GM12878 (cell line): Measurements from ENCODE around the gene DAO.

ENCODE experiments used
- ATF2 ChIP-seq: IDR thresholded peaks from 2 replicates; pipeline ENCODE4 v1.6.1; 2012; ENCODE audit warnings: low read length, inconsistent platforms
- CEBPB ChIP-seq, 2 experiments: fragments of 150-350 bp in 1 of 2; IDR thresholded peaks; 2 replicates each; pipeline ENCODE4 v1.6.1; 2012 to 2014; ENCODE audit warnings: low read depth in 2 of 2, low read length in 2 of 2, borderline replicate concordance in 1 of 2, inconsistent platforms in 1 of 2
- CHD1 ChIP-seq: IDR thresholded peaks from 2 replicates; pipeline ENCODE4 v1.6.1; 2012; ENCODE audit warnings: low read depth, low read length, improper control_type of control experiment
- CTCF ChIP-seq, 3 experiments: IDR thresholded peaks in 2 of 3; conservative IDR thresholded peaks in 1 of 3; 2 replicates each; pipeline ENCODE4 v1.5.1; 2011; ENCODE audit warnings: low read depth in 3 of 3, low read length in 3 of 3, mild to moderate bottlenecking in 3 of 3, control low read depth in 2 of 3, moderate library complexity in 2 of 3, inconsistent platforms in 1 of 3, mixed read lengths in 1 of 3; ENCODE audit not compliant: control insufficient read depth in 2 of 3, insufficient read depth in 1 of 3; ENCODE audit errors: extremely low read depth in 1 of 3
- DPF2 ChIP-seq: fragments of 450-650 bp; IDR thresholded peaks from 2 replicates; pipeline ENCODE4 v1.6.1; 2017; ENCODE audit warnings: mild to moderate bottlenecking
- E2F8 ChIP-seq: fragments of 450-650 bp; IDR thresholded peaks from 2 replicates; pipeline ENCODE4 v1.6.1; 2018; ENCODE audit warnings: mild to moderate bottlenecking, low read depth, moderate library complexity; ENCODE audit not compliant: partially characterized antibody
- EGR1 ChIP-seq, 2 experiments: IDR thresholded peaks; 1 replicate in 1 of 2; 2 replicates in 1 of 2; pipeline ENCODE4 v1.6.1; 2011 to 2012; ENCODE audit warnings: low read depth in 2 of 2, low read length in 2 of 2, borderline replicate concordance in 1 of 2, mild to moderate bottlenecking in 1 of 2, moderate library complexity in 1 of 2
- NFYB ChIP-seq: IDR thresholded peaks from 2 replicates; pipeline ENCODE4 v1.6.1; 2011; ENCODE audit warnings: low read depth, mild to moderate bottlenecking, low read length, improper control_type of control experiment, moderate library complexity; ENCODE audit not compliant: insufficient read depth
- PAX8 ChIP-seq: fragments of 450-650 bp; IDR thresholded peaks from 2 replicates; pipeline ENCODE4 v1.6.1; 2017; ENCODE audit warnings: mild to moderate bottlenecking, moderate library complexity
- POLR2AphosphoS2 ChIP-seq: IDR thresholded peaks from 2 replicates; pipeline ENCODE4 v1.6.1; 2011; ENCODE audit warnings: low read depth, mild to moderate bottlenecking, low read length, improper control_type of control experiment, moderate library complexity
- RFX5 ChIP-seq: IDR thresholded peaks from 2 replicates; pipeline ENCODE4 v1.6.1; 2011; ENCODE audit warnings: low read depth, low read length, improper control_type of control experiment
- ZBTB33 ChIP-seq: fragments of 450-650 bp; IDR thresholded peaks from 2 replicates; pipeline ENCODE4 v1.6.1; 2017; ENCODE audit warnings: mild to moderate bottlenecking
- ZBTB4 ChIP-seq: fragments of 450-650 bp; formaldehyde crosslinking; IDR thresholded peaks from 2 replicates; pipeline ENCODE4 v1.4.0; 2022; ENCODE audit warnings: mild to moderate bottlenecking, moderate library complexity

DNA sequence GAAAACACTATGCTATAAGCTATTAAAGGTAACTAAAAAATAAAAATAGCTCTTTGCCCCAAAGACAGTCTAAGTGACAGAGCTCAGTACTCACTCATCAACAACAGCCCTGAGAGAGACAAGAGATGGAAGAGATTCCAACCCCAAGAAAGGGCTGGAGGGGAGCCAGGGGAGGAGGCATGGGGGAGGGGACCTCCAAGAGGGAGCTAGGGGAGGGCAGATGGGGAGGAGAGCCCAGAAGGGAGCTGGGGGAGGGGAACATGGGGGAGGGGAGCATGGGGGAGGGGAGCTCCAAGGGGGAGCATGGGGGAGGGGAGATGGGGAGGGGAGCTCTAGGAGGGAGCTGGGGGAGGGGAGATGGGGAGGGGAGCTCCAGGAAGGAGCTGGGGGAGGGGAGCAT lies 30.2 kb upstream of the DAO start:
- no peak for TF ChIP-seq DPF2
- TF ChIP-seq ZBTB4 (CRISPR knock-in tag), result no peak
- no peak for TF ChIP-seq NFYB
- TF ChIP-seq RFX5, result no peak
- TF ChIP-seq CTCF (IDR thresholded peaks at IDR 0.05 in 2 of 3, conservative IDR thresholded peaks at IDR 0.05 in 1 of 3; ENCODE audit: control insufficient read depth in 2 of 3, extremely low read depth in 1 of 3, insufficient read depth in 1 of 3, low read depth in 3 of 3, low read length in 3 of 3), result no peak
- TF ChIP-seq ATF2, result no peak
- no peak for TF ChIP-seq CHD1
- TF ChIP-seq EGR1 (IDR thresholded peaks at IDR 0.05; ENCODE audit: borderline replicate concordance in 1 of 2, low read depth in 2 of 2, low read length in 2 of 2), result no peak
- TF ChIP-seq POLR2AphosphoS2, result no peak
- TF ChIP-seq ZBTB33, result no peak
- no peak for TF ChIP-seq CEBPB (IDR thresholded peaks at IDR 0.05; ENCODE audit: borderline replicate concordance in 1 of 2, low read depth in 2 of 2, low read length in 2 of 2)
- TF ChIP-seq E2F8, result no peak
- no peak for TF ChIP-seq PAX8
